Loucy (cell line): ENCODE data around the gene SYT1.

Experiments used
- EZH2phosphoT487 ChIP-seq: fragments of 200-600 bp; IDR thresholded peaks from 2 replicates; pipeline ENCODE4 v1.6.1; 2018; ENCODE audit warnings: antibody characterized with exemption, mild to moderate bottlenecking, moderate library complexity, borderline replicate concordance
- TF ChIP-seq, protein P1 (sequence below): fragments of 200-600 bp; sonication (generic); conservative IDR thresholded peaks from 2 replicates; pipeline ENCODE4 v1.5.1; 2014; ENCODE audit warnings: mild to moderate bottlenecking, antibody characterized with exemption, low read length

DNA sequence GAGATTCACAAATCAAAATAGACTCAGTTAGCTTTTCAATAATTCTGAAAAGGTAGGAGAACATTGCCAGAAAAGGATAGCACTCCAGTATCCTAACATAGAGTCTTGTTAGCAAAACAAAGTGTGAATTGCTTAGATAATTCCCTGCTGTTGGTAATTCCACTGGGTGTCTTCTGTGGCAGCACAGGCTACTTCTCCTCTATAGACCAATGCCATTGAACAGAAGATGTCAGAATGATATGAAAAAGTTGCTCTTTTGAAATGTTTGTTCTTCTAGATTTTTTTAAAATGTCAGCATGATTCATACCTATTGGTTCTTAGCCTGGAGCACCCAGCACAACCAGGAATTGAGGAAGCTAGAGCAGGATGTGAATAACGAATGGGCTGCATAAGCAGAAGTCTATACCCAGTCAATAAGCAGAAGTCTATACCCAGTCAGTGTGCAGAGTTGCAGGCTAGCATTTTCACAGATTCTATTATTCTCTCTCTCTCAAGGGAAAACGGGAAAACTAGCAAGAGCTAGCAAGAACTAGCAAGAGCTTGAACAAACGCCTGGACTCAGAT is 112.8 kb downstream of the SYT1 start:
- TF ChIP-seq, protein P1, sequence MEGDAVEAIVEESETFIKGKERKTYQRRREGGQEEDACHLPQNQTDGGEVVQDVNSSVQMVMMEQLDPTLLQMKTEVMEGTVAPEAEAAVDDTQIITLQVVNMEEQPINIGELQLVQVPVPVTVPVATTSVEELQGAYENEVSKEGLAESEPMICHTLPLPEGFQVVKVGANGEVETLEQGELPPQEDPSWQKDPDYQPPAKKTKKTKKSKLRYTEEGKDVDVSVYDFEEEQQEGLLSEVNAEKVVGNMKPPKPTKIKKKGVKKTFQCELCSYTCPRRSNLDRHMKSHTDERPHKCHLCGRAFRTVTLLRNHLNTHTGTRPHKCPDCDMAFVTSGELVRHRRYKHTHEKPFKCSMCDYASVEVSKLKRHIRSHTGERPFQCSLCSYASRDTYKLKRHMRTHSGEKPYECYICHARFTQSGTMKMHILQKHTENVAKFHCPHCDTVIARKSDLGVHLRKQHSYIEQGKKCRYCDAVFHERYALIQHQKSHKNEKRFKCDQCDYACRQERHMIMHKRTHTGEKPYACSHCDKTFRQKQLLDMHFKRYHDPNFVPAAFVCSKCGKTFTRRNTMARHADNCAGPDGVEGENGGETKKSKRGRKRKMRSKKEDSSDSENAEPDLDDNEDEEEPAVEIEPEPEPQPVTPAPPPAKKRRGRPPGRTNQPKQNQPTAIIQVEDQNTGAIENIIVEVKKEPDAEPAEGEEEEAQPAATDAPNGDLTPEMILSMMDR = no peak
- no peak for TF ChIP-seq EZH2phosphoT487
